ENCODE measurements around the gene ZKSCAN2. TPM values are rescaled to one million over a fixed set of nuclear protein-coding genes. Genes with fewer than 3 reads are reported as not detected.

ZKSCAN2 gene
- total RNA-seq, 1 donor from 2014 or later = 6.5 TPM

GRCh38 chr16:25223964-25224363 lies 33.7 kb downstream of the ZKSCAN2 start:
- no peak for DNase-seq

GRCh38 chr16:25222959-25223358 lies 34.7 kb downstream of the ZKSCAN2 start:
- DNase-seq = no peak

GRCh38 chr16:25219070-25219737 lies 38.4 kb downstream of the ZKSCAN2 start:
- DNase-seq = no peak

- DNase-seq = no peak
These were observed 39.7 kb downstream of the ZKSCAN2 start for GRCh38 chr16:25217921-25218320.

- no peak for DNase-seq
These were observed 40.5 kb downstream of the ZKSCAN2 start for GRCh38 chr16:25217112-25217511.

- no peak for DNase-seq
These were observed 43.8 kb downstream of the ZKSCAN2 start for GRCh38 chr16:25213709-25214397.

GRCh38 chr16:25212636-25213035 lies 45.0 kb downstream of the ZKSCAN2 start:
- DNase-seq = no peak

GRCh38 chr16:25210758-25211157 lies 46.9 kb downstream of the ZKSCAN2 start:
- DNase-seq = no peak

- no peak for DNase-seq
These were observed 58.2 kb downstream of the ZKSCAN2 start for GRCh38 chr16:25199457-25199856.

GRCh38 chr16:25198021-25198420 lies 59.6 kb downstream of the ZKSCAN2 start:
- DNase-seq = no peak

GRCh38 chr16:25194273-25194878 lies 63.3 kb downstream of the ZKSCAN2 start:
- no peak for DNase-seq

GRCh38 chr16:25192096-25192495 lies 65.5 kb downstream of the ZKSCAN2 start:
- peak; percentile 39 for DNase-seq

GRCh38 chr16:25189305-25189704 lies 68.3 kb downstream of the ZKSCAN2 start:
- no peak for DNase-seq

- DNase-seq = no peak
These were observed 70.2 kb downstream of the ZKSCAN2 start for GRCh38 chr16:25187491-25187795.

Other genes starting within 250 kb of the ZKSCAN2 start
- 29.5 TPM for gene ARHGAP17, start 242.5 kb downstream of the ZKSCAN2 start, total RNA-seq
- 20.8 TPM for gene LCMT1, start 146.1 kb downstream of the ZKSCAN2 start, total RNA-seq
- not detected for gene AQP8, start 40.9 kb downstream of the ZKSCAN2 start, total RNA-seq

Measured in tongue (tissue), 2 donors.